Stomach (tissue), 9 donors: Measurements from ENCODE around the gene ZFP36L2. TPM values are rescaled to one million over a fixed set of nuclear protein-coding genes. Genes with fewer than 3 reads are reported as not detected.
A peak's percentile ranks its signal among the peaks of the same experiment; 100 is the strongest.

Experiments
- DNase-seq, 2 donors: peaks; one replicate each; pipeline versions ENCODE4 v3.0.0 to v3.0.0-alpha.2; 2013 to 2019
- H3K27ac ChIP-seq, 5 donors: fragments of 200-600 bp in 4 of 5; sonication (generic) in 4 of 5; one replicate each; pipeline ENCODE4 v1.5.1; 2013 to 2019; ENCODE audit warnings: mild to moderate bottlenecking in 1 of 5, moderate library complexity in 1 of 5
- H3K27me3 ChIP-seq, 3 donors: fragments of 200-600 bp; sonication (generic); one replicate each; pipeline ENCODE4 v1.5.1; 2017 to 2019; ENCODE audit warnings: mixed run types in 1 of 3
- H3K36me3 ChIP-seq, 4 donors: fragments of 200-600 bp; sonication (generic); 1 replicate in 3 of 4; 2 replicates in 1 of 4; pipeline ENCODE4 v1.5.1; 2016 to 2019
- H3K4me1 ChIP-seq, 4 donors: fragments of 200-600 bp; sonication (generic); one replicate each; pipeline ENCODE4 v1.5.1; 2016 to 2019
- H3K4me3 ChIP-seq, 4 donors: fragments of 200-600 bp; sonication (generic) in 3 of 4; one replicate each; pipeline ENCODE4 v1.5.1; 2016 to 2019; ENCODE audit warnings: mild to moderate bottlenecking in 1 of 4
- H3K9me3 ChIP-seq, 4 donors: fragments of 200-600 bp; sonication (generic); one replicate each; pipeline ENCODE4 v1.5.1; 2016 to 2019
- EP300 ChIP-seq: sonication (generic); formaldehyde crosslinking; IDR thresholded peaks from one replicate; pipeline ENCODE4 v1.6.1; 2017; ENCODE audit warnings: antibody characterized with exemption
- POLR2A ChIP-seq, 4 donors: fragments of 450-650 bp; IDR thresholded peaks; one replicate each; pipeline ENCODE4 v1.6.1; 2016; ENCODE audit warnings: antibody characterized with exemption in 4 of 4, control low read depth in 2 of 4, mild to moderate bottlenecking in 1 of 4, moderate library complexity in 1 of 4
- POLR2AphosphoS5 ChIP-seq, 3 donors: sonication (generic); formaldehyde crosslinking; IDR thresholded peaks; one replicate each; pipeline ENCODE4 v1.6.1; 2016; ENCODE audit warnings: antibody characterized with exemption in 3 of 3
- WGBS, 5 donors: extraction: QIAGEN DNeasy Blood & Tissue Kit in 3 of 5; methylation state at CpG; one replicate each; pipeline versions ENCODE4 v1.1.5 to v1.1.7; 2013 to 2018; 5-methylcytosine and 5-hydroxymethylcytosine counted together
- intact Hi-C: fragments of 100-400 bp; cut with DNase I; formaldehyde crosslinking; loops from one replicate; pipeline ENCODE4 v1.15.1; 2023; ENCODE audit warnings: low total_unique reads
- polyA plus RNA-seq, 3 donors: library from polyadenylated mRNA; stranded (reverse); fragments of 200-250 nt; gene quantifications; one replicate each; pipeline ENCODE4 v1.2.3, GENCODE V29; 2013
- total RNA-seq, 5 donors: library from RNA; depleted of rRNA; stranded (reverse); fragments of >200 nt; gene quantifications; one replicate each; pipeline versions ENCODE4 v1.1.0 to v1.2.3, GENCODE V29; 2014 to 2016
- TF ChIP-seq, protein P1 (sequence below), 7 experiments: fragments of 450-650 bp in 4 of 7; fragments of 200-600 bp in 3 of 7; sonication (generic) in 3 of 7; IDR thresholded peaks; one replicate each; pipeline ENCODE4 v1.5.1; 2016 to 2019; ENCODE audit warnings: antibody characterized with exemption in 7 of 7, control low read depth in 2 of 7, mild to moderate bottlenecking in 1 of 7
- donor health status: healthy with polysubstance abuse.
- donor health status: Bipolar disorder and iron deficiency.
- donor health status: healthy.

The ZFP36L2 gene
- total and polyA plus RNA-seq, 8 donors, result 43.7 to 189 (median 74.1) TPM

DNA sequence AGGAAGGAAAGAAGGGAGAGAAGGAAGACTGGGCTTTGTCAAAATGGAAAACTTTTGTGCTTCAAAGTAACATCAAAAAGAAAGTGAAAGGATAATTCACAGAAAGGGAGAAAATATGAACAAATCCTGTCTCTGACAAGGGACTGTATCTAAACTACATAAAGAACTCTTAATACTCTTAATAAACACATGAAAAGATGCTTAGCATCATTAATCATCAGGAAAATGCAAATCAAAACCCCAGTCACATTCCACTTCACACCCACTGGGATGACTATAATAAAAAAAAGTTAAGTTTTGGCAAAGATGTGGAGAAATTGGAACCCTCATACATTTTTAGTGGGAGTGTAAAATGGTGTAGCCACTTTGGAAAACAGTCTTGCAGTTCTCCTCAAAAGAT, 11.8 kb upstream of the ZFP36L2 start:
- H3K9me3 ChIP-seq, result no peaks in the 10 kb centered on the region
- intact Hi-C loops, result loop anchor here (10.0 kb wide), 2 partner anchors 263 to 383 kb away; no protein-coding TSS in a partner anchor
- no peaks in the 10 kb centered on the region for H3K36me3 ChIP-seq
- peak overlapping the region in 1 of 5 donors; percentile 38 for H3K27ac ChIP-seq
- no peak for DNase-seq
- H3K4me1 ChIP-seq, result peaks cover 0 to 1% (median 0%) of the 10 kb centered on the region in 4 donors
- no peak overlapping the region for H3K4me3 ChIP-seq
- TF ChIP-seq EP300 (no peak), POLR2AphosphoS5 (IDR thresholded peaks at IDR 0.05) (no peak), POLR2A (IDR thresholded peaks at IDR 0.05) (no peak)
- TF ChIP-seq, protein P1, sequence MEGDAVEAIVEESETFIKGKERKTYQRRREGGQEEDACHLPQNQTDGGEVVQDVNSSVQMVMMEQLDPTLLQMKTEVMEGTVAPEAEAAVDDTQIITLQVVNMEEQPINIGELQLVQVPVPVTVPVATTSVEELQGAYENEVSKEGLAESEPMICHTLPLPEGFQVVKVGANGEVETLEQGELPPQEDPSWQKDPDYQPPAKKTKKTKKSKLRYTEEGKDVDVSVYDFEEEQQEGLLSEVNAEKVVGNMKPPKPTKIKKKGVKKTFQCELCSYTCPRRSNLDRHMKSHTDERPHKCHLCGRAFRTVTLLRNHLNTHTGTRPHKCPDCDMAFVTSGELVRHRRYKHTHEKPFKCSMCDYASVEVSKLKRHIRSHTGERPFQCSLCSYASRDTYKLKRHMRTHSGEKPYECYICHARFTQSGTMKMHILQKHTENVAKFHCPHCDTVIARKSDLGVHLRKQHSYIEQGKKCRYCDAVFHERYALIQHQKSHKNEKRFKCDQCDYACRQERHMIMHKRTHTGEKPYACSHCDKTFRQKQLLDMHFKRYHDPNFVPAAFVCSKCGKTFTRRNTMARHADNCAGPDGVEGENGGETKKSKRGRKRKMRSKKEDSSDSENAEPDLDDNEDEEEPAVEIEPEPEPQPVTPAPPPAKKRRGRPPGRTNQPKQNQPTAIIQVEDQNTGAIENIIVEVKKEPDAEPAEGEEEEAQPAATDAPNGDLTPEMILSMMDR (IDR thresholded peaks at IDR 0.05), result no peak
- H3K27me3 ChIP-seq, result no peaks in the 10 kb centered on the region

DNA sequence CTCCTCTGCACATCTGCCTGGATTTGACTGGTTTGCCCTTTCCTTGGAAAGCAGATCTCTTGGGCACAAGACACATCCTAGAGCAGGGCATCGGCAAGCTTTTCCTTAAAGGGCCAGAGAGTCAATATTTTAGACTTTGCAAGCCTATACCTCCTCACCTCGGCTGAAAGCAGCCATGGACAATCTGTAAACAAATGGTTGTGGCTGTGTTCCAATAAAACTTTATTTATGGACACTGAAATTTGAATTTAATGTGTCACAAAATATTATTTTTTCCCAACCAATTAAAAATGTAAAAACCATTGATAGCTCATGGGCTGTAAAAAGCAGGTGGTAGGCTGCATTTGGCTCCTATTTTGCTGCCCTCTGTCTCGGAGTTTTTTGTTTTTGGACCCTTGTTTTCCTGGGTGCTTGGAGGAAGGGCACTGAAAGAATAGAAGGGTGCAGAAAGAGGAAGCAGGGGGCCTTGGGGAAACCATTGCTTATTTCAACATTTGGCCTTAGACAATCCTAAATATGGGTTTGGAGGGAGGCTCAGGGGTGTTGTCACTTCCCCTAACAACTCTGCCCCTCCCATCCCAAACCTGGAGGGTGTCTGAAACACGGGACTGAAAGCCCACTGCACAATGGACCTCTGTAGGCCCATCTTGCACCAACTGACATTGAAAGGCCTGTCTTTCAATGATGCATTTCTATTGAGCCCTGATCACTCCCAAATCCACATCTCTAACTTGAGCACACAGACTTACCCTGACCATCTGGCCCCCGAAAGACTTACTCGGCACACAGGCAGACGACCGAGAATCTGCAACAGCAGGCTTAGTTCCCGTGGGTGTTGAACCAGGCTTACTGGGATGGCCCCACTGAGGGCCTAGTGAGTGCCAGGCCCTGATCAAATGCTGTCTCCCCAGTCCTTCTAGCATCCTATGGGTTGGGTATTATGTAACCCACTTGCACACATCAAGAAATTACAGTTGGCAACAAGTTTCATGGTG, 7.1 kb upstream of the ZFP36L2 start:
- H3K27ac ChIP-seq, result peak overlapping the region in 1 of 5 donors; percentile 6
- no peak for DNase-seq
- intact Hi-C loops, result loop anchor here (10.0 kb wide), 2 partner anchors 259 to 379 kb away; no protein-coding TSS in a partner anchor
- no peaks in the 10 kb centered on the region for H3K27me3 ChIP-seq
- peaks cover 0 to 26% (median 25%) of the 10 kb centered on the region in 4 donors for H3K36me3 ChIP-seq
- TF ChIP-seq POLR2AphosphoS5 (IDR thresholded peaks at IDR 0.05) (no peak), POLR2A (IDR thresholded peaks at IDR 0.05) (no peak), EP300 (no peak)
- H3K9me3 ChIP-seq, result no peaks in the 10 kb centered on the region
- H3K4me3 ChIP-seq, result no peak overlapping the region
- 71 to 88% (median 83%) methylated on average over 5 to 9 of the region's 9 CpGs for WGBS, 5 donors
- H3K4me1 ChIP-seq, result peaks cover 9 to 24% (median 14%) of the 10 kb centered on the region in 4 donors

DNA sequence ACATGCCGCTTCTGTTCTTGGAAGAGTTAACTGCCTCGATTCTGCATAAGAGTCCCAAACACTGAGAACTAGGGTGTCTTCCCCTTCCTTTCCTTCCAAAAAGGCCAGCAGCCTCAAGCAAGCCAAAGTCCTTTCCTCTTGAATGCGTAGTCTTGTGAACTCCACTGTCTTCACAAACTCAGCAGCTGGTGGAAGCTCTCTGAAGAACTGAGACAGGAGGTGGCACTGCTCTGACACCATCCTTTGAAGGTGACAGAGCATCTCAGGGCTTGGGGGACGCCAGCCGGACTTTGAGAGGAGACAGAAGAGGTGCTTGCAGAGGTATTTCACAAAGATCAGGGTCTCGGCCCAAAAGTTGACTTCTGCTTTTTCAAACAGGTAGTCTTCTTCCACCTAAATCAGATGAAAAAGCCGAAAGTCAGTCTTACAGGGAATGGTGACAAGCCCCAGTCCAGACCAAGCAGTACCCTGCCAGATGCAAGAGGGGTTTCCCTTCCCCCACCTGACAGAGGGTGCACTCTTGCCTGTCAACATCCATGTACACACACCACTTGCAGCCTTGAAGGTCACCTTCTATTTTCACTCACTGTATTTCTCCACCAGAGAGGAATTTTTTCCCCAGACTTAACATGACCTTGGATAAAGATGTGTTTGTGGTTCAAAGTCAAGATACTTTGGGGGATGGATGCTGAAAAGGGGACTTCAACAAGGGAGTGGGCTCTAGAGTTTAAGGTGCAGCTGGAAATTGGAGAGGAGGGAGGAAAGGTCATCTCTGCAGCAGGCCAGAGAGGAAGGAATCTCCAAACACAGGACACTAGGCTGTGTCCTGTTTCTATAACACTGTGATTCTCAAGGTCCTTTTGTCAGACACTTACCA, 4.8 kb upstream of the ZFP36L2 start:
- TF ChIP-seq EP300 (no peak), POLR2A (IDR thresholded peaks at IDR 0.05) (no peak), POLR2AphosphoS5 (IDR thresholded peaks at IDR 0.05) (no peak)
- TF ChIP-seq, protein P1 (IDR thresholded peaks at IDR 0.05), result no peak
- Histone ChIP-seq H3K9me3 (no peaks in the 10 kb centered on the region), H3K36me3 (peaks cover 0 to 26% (median 25%) of the 10 kb centered on the region in 4 donors), H3K4me1 (peaks cover 17 to 33% (median 23%) of the 10 kb centered on the region in 4 donors), H3K27me3 (no peaks in the 10 kb centered on the region), H3K4me3 (no peak overlapping the region), H3K27ac (peak overlapping the region in 1 of 5 donors; percentile 16)
- intact Hi-C loops, result loop anchor here (10.0 kb wide), 2 partner anchors 256 to 376 kb away; no protein-coding TSS in a partner anchor
- 90 to 94% (median 93%) methylated on average over 7 of the region's 7 CpGs for WGBS, 5 donors
- DNase-seq, result no peak

DNA sequence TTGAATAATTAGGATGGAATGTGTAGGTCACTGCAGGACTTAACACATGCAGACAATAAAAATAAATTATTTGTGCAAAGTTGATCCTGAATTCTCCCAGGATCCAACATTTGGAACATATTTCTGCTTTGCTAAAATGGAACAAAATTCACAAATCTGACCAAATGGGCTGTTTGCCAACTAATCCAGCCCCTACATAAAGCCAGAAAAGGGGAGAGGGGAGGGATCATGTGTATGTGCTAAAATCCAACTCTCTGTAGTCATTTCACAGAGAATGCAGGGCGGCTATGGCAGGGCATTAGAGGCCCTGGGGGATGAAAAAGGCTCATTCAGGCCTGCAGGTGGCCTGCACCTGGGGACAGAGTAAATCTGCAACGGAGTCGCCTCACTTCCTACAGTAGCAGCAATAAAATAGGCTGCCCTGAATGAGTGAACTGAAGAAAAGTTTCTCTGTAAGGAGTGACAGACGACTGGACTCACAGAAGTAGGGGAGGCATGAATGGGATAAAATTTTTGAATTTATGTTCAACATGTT, 4.0 kb upstream of the ZFP36L2 start:
- no peaks in the 10 kb centered on the region for H3K9me3 ChIP-seq
- no peak overlapping the region for H3K4me3 ChIP-seq
- DNase-seq, result peak in 1 of 2 donors; percentile 58
- peaks cover 17 to 33% (median 23%) of the 10 kb centered on the region in 4 donors for H3K4me1 ChIP-seq
- H3K27ac ChIP-seq, result peak overlapping the region in 1 of 5 donors; percentile 16
- H3K36me3 ChIP-seq, result peaks cover 3 to 33% (median 28%) of the 10 kb centered on the region in 4 donors
- WGBS, 5 donors, result 70 to 80% (median 78%) methylated on average over 4 of the region's 4 CpGs
- no peak for TF ChIP-seq POLR2A (IDR thresholded peaks at IDR 0.05)
- TF ChIP-seq, protein P1 (IDR thresholded peaks at IDR 0.05), result no peak
- TF ChIP-seq EP300, result no peak
- TF ChIP-seq POLR2AphosphoS5 (IDR thresholded peaks at IDR 0.05), result no peak
- no peaks in the 10 kb centered on the region for H3K27me3 ChIP-seq
- intact Hi-C loops, result loop anchor here (10.0 kb wide), 2 partner anchors 256 to 376 kb away; no protein-coding TSS in a partner anchor
